HCT116 (cell line): Measurements from ENCODE around the gene ZNF655. TPM values are rescaled to one million over a fixed set of nuclear protein-coding genes. Genes with fewer than 3 reads are reported as not detected.

ENCODE experiments used
- ATAC-seq: fragments of 200-7000 bp; cut with Tn5 transposase; 2 replicates; pipeline ENCODE4 v1.9.1; 2020; ENCODE audit warnings: mild to moderate bottlenecking, moderate library complexity
- BruUV-seq: library from RNA; stranded (reverse); fragments of 400-500 nt; replicated peaks from 2 replicates; lab custom pipeline; 2021; lab: Mats Ljungman, UMichigan
- CTCF ChIA-PET: fragments of 300-600 bp; sonication (Branson Sonifier 250); formaldehyde crosslinking; loops from one replicate; lab custom pipeline; 2021; ENCODE audit warnings: antibody characterized with exemption; lab: Charles Lee
- POLR2A ChIA-PET: fragments of 300-600, 350-600 bp; sonication (Branson Sonifier 250); formaldehyde crosslinking; loops from one replicate; lab custom pipeline; 2021; ENCODE audit warnings: antibody characterized with exemption; lab: Charles Lee
- RAD21 ChIA-PET, 2 experiments: fragments of 300-600 bp; sonication (Branson Sonifier 250); formaldehyde crosslinking; loops; one replicate each; lab custom pipeline; 2023; ENCODE audit warnings: low total read pairs in 2 of 2; ENCODE audit not compliant: uncharacterized antibody in 2 of 2, unreplicated experiment in 2 of 2, low non-redundant PET in 1 of 2; lab: Charles Lee
- DNase-seq: peaks from one replicate; pipeline ENCODE4 v3.0.0-alpha.2; 2010; ENCODE audit warnings: low read depth, low spot score
- H2AFZ ChIP-seq: fragments of 200-600 bp; shearing (Covaris generic), sonication (generic); 2 replicates; pipeline ENCODE4 v1.6.1; 2017; ENCODE audit warnings: low read depth, mixed run types, mixed read lengths, antibody characterized with exemption, low read length; ENCODE audit not compliant: poor library complexity, severe bottlenecking
- H3K27ac ChIP-seq: 2 replicates; pipeline ENCODE4 v1.5.1; 2012; ENCODE audit warnings: low read depth, low read length
- H3K27me3 ChIP-seq: fragments of 200-600 bp; sonication (generic); 2 replicates; pipeline ENCODE4 v1.6.1; 2016; ENCODE audit warnings: mixed run types, low read length, mixed read lengths; ENCODE audit not compliant: insufficient read depth
- H3K36me3 ChIP-seq, 2 experiments: fragments of 200-500 bp in 1 of 2; fragments of 200-600 bp in 1 of 2; sonication (Bioruptor generic) in 1 of 2; sonication (generic) in 1 of 2; 2 replicates each; pipeline versions ENCODE4 v1.5.1 to v1.6.1; 2014 to 2016; ENCODE audit warnings: low read length in 2 of 2, inconsistent platforms in 1 of 2, mixed read lengths in 1 of 2, mixed run types in 1 of 2; ENCODE audit not compliant: insufficient read depth in 2 of 2, control insufficient read depth in 1 of 2
- H3K4me1 ChIP-seq, 2 experiments: fragments of 200-600 bp in 1 of 2; sonication (generic) in 1 of 2; 2 replicates each; pipeline versions ENCODE4 v1.5.1 to v1.6.1; 2012 to 2017; ENCODE audit warnings: low read length in 2 of 2, inconsistent platforms in 1 of 2, mild to moderate bottlenecking in 1 of 2, mixed read lengths in 1 of 2, mixed run types in 1 of 2, moderate library complexity in 1 of 2; ENCODE audit not compliant: insufficient read depth in 2 of 2, control insufficient read depth in 1 of 2
- H3K4me2 ChIP-seq: fragments of 200-600 bp; sonication (generic); 2 replicates; pipeline ENCODE4 v1.6.1; 2017; ENCODE audit warnings: mixed run types, low read length, mixed read lengths
- H3K4me3 ChIP-seq, 2 experiments: fragments of 200-600 bp in 1 of 2; sonication (generic) in 1 of 2; replicated peaks in 1 of 2; 2 replicates each; pipeline ENCODE4 v1.5.1; 2011 to 2016; ENCODE audit warnings: low read length in 2 of 2, control low read depth in 1 of 2, low read depth in 1 of 2, mild to moderate bottlenecking in 1 of 2, mixed read lengths in 1 of 2, mixed run types in 1 of 2
- H3K79me2 ChIP-seq: fragments of 200-600 bp; sonication (generic); 2 replicates; pipeline ENCODE4 v1.6.1; 2017; ENCODE audit warnings: mild to moderate bottlenecking, mixed run types, low read length, moderate library complexity, mixed read lengths; ENCODE audit not compliant: insufficient read depth
- H3K9ac ChIP-seq: fragments of 200-600 bp; sonication (generic); 2 replicates; pipeline ENCODE4 v1.6.1; 2016; ENCODE audit warnings: low read length, mixed read lengths
- H3K9me2 ChIP-seq: fragments of 200-600 bp; sonication (generic), shearing (Covaris generic); 2 replicates; pipeline ENCODE4 v1.6.1; 2017; ENCODE audit warnings: mixed run types, mild to moderate bottlenecking, moderate library complexity; ENCODE audit not compliant: insufficient read depth
- H3K9me3 ChIP-seq, 2 experiments: fragments of 200-500 bp in 1 of 2; fragments of 200-600 bp in 1 of 2; sonication (Bioruptor generic) in 1 of 2; sonication (generic) in 1 of 2; 2 replicates each; pipeline ENCODE4 v1.6.1; 2014 to 2017; ENCODE audit warnings: low read length in 2 of 2, mixed read lengths in 2 of 2, inconsistent platforms in 1 of 2, low read depth in 1 of 2, mild to moderate bottlenecking in 1 of 2, mixed run types in 1 of 2, moderate library complexity in 1 of 2; ENCODE audit not compliant: control insufficient read depth in 1 of 2, insufficient read depth in 1 of 2
- H4K20me1 ChIP-seq: fragments of 200-600 bp; sonication (generic), shearing (Covaris generic); 2 replicates; pipeline ENCODE4 v1.6.1; 2017; ENCODE audit warnings: mixed run types, mild to moderate bottlenecking, moderate library complexity; ENCODE audit not compliant: insufficient read depth
- CBX3 ChIP-seq: IDR thresholded peaks from 2 replicates; pipeline ENCODE4 v1.6.1; 2012; ENCODE audit warnings: low read depth
- CEBPB ChIP-seq: IDR thresholded peaks from 2 replicates; pipeline ENCODE4 v1.6.1; 2012; ENCODE audit warnings: low read depth
- CTCF ChIP-seq, 3 experiments: fragments of 200-600 bp in 1 of 3; sonication (generic) in 1 of 3; IDR thresholded peaks in 2 of 3; conservative IDR thresholded peaks in 1 of 3; 2 replicates each; pipeline ENCODE4 v1.5.1; 2012 to 2017; ENCODE audit warnings: low read depth in 2 of 3, low read length in 2 of 3, antibody characterized with exemption in 1 of 3, borderline replicate concordance in 1 of 3, control low read depth in 1 of 3, mild to moderate bottlenecking in 1 of 3, mixed read lengths in 1 of 3, mixed run types in 1 of 3, moderate library complexity in 1 of 3; ENCODE audit not compliant: insufficient read depth in 1 of 3
- EGR1 ChIP-seq: IDR thresholded peaks from 2 replicates; pipeline ENCODE4 v1.6.1; 2012; ENCODE audit warnings: low read depth
- ELF1 ChIP-seq: IDR thresholded peaks from 2 replicates; pipeline ENCODE4 v1.6.1; 2012; ENCODE audit warnings: low read depth, borderline replicate concordance
- FOSL1 ChIP-seq: IDR thresholded peaks from 2 replicates; pipeline ENCODE4 v1.6.1; 2012; ENCODE audit warnings: low read depth
- JUND ChIP-seq: IDR thresholded peaks from 2 replicates; pipeline ENCODE4 v1.6.1; 2012
- POLR2A ChIP-seq: IDR thresholded peaks from 2 replicates; pipeline ENCODE4 v1.7.0; 2011; ENCODE audit warnings: borderline replicate concordance; ENCODE audit not compliant: insufficient read depth, insufficient read length; ENCODE audit errors: extremely low read depth
- POLR2AphosphoS5 ChIP-seq: IDR thresholded peaks from 2 replicates; pipeline ENCODE4 v1.6.1; 2011; ENCODE audit warnings: mild to moderate bottlenecking, low read depth, low read length, moderate library complexity
- SIN3A ChIP-seq: IDR thresholded peaks from 2 replicates; pipeline ENCODE4 v1.6.1; 2012; ENCODE audit warnings: low read depth
- SP1 ChIP-seq: IDR thresholded peaks from 2 replicates; pipeline ENCODE4 v1.6.1; 2012; ENCODE audit warnings: low read depth
- TCF7L2 ChIP-seq: IDR thresholded peaks from 2 replicates; pipeline ENCODE4 v1.7.0; 2011; ENCODE audit warnings: borderline replicate concordance, inconsistent platforms; ENCODE audit not compliant: insufficient read depth, insufficient read length; ENCODE audit errors: extremely low read depth
- YY1 ChIP-seq: IDR thresholded peaks from 2 replicates; pipeline ENCODE4 v1.6.1; 2011; ENCODE audit warnings: low read length, low read depth, moderate library complexity, mild to moderate bottlenecking; ENCODE audit not compliant: insufficient replicate concordance; ENCODE audit errors: extremely low read depth
- ZFX ChIP-seq: fragments of 450-650 bp; IDR thresholded peaks from 2 replicates; pipeline ENCODE4 v1.6.1; 2017
- intact Hi-C: fragments of 100-400 bp; cut with micrococcal nuclease; formaldehyde crosslinking; loops from 2 replicates; pipeline ENCODE4 v1.10.0; 2022
- total RNA-seq: library from RNA; stranded (reverse); gene quantifications from one replicate; pipeline ENCODE4 v1.2.1, GENCODE V29; 2021; ENCODE audit not compliant: unreplicated experiment
- TF ChIP-seq, protein P1 (sequence below): IDR thresholded peaks from 2 replicates; pipeline ENCODE4 v1.6.1; 2012
- TF ChIP-seq, protein P2 (sequence below): IDR thresholded peaks from 2 replicates; pipeline ENCODE4 v1.6.1; 2012; ENCODE audit warnings: low read depth

The ZNF655 gene
- total RNA-seq, 1 experiment from 2014 or later: 45.0 TPM

- H3K4me2 ChIP-seq: no peak overlapping the region
- H3K79me2 ChIP-seq: no peaks in the 10 kb centered on the region
- TF ChIP-seq, protein P1, sequence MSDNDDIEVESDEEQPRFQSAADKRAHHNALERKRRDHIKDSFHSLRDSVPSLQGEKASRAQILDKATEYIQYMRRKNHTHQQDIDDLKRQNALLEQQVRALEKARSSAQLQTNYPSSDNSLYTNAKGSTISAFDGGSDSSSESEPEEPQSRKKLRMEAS: no peak
- TF ChIP-seq FOSL1 (no peak), CBX3 (no peak), TCF7L2 (no peak), POLR2AphosphoS5 (no peak), JUND (no peak), SIN3A (no peak), ELF1 (no peak), EGR1 (no peak)
- ChIA-PET RAD21 (no interaction called here), CTCF (no interaction called here), POLR2A (no interaction called here)
- ATAC-seq (no peak), DNase-seq (no peak)
- intact Hi-C loops: no loop called here
- no TSS peak for BruUV-seq
- no peak overlapping the region for H3K9ac ChIP-seq
- no peak overlapping the region for H3K27ac ChIP-seq
- no peak overlapping the region for H3K4me3 ChIP-seq
- no peaks in the 10 kb centered on the region for H3K9me3 ChIP-seq
- H3K36me3 ChIP-seq: no peaks in the 10 kb centered on the region
- no peaks in the 10 kb centered on the region for H3K4me1 ChIP-seq
- H3K9me2 ChIP-seq: no peaks in the 10 kb centered on the region
- H4K20me1 ChIP-seq: no peaks in the 10 kb centered on the region
- no peak overlapping the region for H2AFZ ChIP-seq
- no peaks in the 10 kb centered on the region for H3K27me3 ChIP-seq
These were observed 30.4 kb downstream of the ZNF655 start for GRCh38 chr7:99588868-99589267.

- H3K4me2 ChIP-seq: no peak overlapping the region
- H2AFZ ChIP-seq: no peak overlapping the region
- ATAC-seq (no peak), DNase-seq (no peak)
- H3K36me3 ChIP-seq: no peaks in the 10 kb centered on the region
- H3K9me3 ChIP-seq: no peaks in the 10 kb centered on the region
- CTCF ChIA-PET: no interaction called here
- POLR2A ChIA-PET: no interaction called here
- no peaks in the 10 kb centered on the region for H4K20me1 ChIP-seq
- BruUV-seq: no TSS peak
- intact Hi-C loops: no loop called here
- no peak overlapping the region for H3K9ac ChIP-seq
- no peaks in the 10 kb centered on the region for H3K27me3 ChIP-seq
- no peaks in the 10 kb centered on the region for H3K9me2 ChIP-seq
- no peaks in the 10 kb centered on the region for H3K79me2 ChIP-seq
- H3K4me1 ChIP-seq: no peaks in the 10 kb centered on the region
- H3K4me3 ChIP-seq: no peak overlapping the region
- RAD21 ChIA-PET: no interaction called here
- no peak overlapping the region for H3K27ac ChIP-seq
- TF ChIP-seq ZFX (no peak), CEBPB (no peak), YY1 (no peak), JUND (no peak), POLR2A (no peak), EGR1 (no peak), ELF1 (no peak), CTCF (IDR thresholded peaks at IDR 0.05 in 2 of 3, conservative IDR thresholded peaks at IDR 0.05 in 1 of 3; ENCODE audit: borderline replicate concordance in 1 of 3, insufficient read depth in 1 of 3, low read depth in 2 of 3, low read length in 2 of 3) (no peak), SP1 (no peak)
- TF ChIP-seq, protein P2, sequence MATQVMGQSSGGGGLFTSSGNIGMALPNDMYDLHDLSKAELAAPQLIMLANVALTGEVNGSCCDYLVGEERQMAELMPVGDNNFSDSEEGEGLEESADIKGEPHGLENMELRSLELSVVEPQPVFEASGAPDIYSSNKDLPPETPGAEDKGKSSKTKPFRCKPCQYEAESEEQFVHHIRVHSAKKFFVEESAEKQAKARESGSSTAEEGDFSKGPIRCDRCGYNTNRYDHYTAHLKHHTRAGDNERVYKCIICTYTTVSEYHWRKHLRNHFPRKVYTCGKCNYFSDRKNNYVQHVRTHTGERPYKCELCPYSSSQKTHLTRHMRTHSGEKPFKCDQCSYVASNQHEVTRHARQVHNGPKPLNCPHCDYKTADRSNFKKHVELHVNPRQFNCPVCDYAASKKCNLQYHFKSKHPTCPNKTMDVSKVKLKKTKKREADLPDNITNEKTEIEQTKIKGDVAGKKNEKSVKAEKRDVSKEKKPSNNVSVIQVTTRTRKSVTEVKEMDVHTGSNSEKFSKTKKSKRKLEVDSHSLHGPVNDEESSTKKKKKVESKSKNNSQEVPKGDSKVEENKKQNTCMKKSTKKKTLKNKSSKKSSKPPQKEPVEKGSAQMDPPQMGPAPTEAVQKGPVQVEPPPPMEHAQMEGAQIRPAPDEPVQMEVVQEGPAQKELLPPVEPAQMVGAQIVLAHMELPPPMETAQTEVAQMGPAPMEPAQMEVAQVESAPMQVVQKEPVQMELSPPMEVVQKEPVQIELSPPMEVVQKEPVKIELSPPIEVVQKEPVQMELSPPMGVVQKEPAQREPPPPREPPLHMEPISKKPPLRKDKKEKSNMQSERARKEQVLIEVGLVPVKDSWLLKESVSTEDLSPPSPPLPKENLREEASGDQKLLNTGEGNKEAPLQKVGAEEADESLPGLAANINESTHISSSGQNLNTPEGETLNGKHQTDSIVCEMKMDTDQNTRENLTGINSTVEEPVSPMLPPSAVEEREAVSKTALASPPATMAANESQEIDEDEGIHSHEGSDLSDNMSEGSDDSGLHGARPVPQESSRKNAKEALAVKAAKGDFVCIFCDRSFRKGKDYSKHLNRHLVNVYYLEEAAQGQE: no peak
These were observed 36.7 kb downstream of the ZNF655 start for GRCh38 chr7:99594948-99595745.
